Transverse colon (tissue), 4 donors: ENCODE results near the gene SF3A2. TPM values are rescaled to one million over a fixed set of nuclear protein-coding genes. Genes with fewer than 3 reads are reported as not detected.

ENCODE experiments used
- DNase-seq: peaks from one replicate; pipeline ENCODE4 v3.0.0-alpha.2; 2019
- H3K27ac ChIP-seq, 4 donors: fragments of 200-600 bp; sonication (generic); 2 replicates each; pipeline ENCODE4 v1.5.1; 2016 to 2018; ENCODE audit warnings: inconsistent platforms in 4 of 4
- H3K27me3 ChIP-seq: fragments of 200-600 bp; sonication (generic); 2 replicates; pipeline ENCODE4 v1.5.1; 2017; ENCODE audit warnings: inconsistent platforms
- H3K36me3 ChIP-seq, 4 donors: fragments of 200-600 bp; sonication (generic); 2 replicates each; pipeline ENCODE4 v1.5.1; 2017 to 2019; ENCODE audit warnings: inconsistent platforms in 4 of 4
- H3K4me1 ChIP-seq, 4 donors: fragments of 200-600 bp; sonication (generic); 2 replicates each; pipeline ENCODE4 v1.5.1; 2017 to 2020; ENCODE audit warnings: inconsistent platforms in 4 of 4
- H3K4me3 ChIP-seq, 4 donors: fragments of 200-600 bp; sonication (generic); 1 replicate in 1 of 4; 2 replicates in 3 of 4; pipeline versions ENCODE4 v1.5.1 to v1.6.1; 2017 to 2019; ENCODE audit warnings: inconsistent platforms in 4 of 4
- H3K9me3 ChIP-seq, 2 donors: fragments of 200-600 bp; sonication (generic); 2 replicates each; pipeline ENCODE4 v1.5.1; 2017 to 2019; ENCODE audit warnings: inconsistent platforms in 2 of 2
- EP300 ChIP-seq: sonication (generic); formaldehyde crosslinking; IDR thresholded peaks from one replicate; pipeline ENCODE4 v1.6.1; 2017; ENCODE audit warnings: antibody characterized with exemption, low read depth
- POLR2A ChIP-seq: fragments of 450-650 bp; IDR thresholded peaks from one replicate; pipeline ENCODE4 v1.6.1; 2016; ENCODE audit warnings: antibody characterized with exemption, mild to moderate bottlenecking, moderate library complexity
- POLR2AphosphoS5 ChIP-seq, 3 donors: sonication (generic); formaldehyde crosslinking; IDR thresholded peaks; one replicate each; pipeline ENCODE4 v1.6.1; 2016; ENCODE audit warnings: antibody characterized with exemption in 3 of 3
- WGBS, 2 donors: methylation state at CpG; one replicate each; pipeline ENCODE4 v1.1.5; 2018; ENCODE audit warnings: low coverage in 1 of 2; 5-methylcytosine and 5-hydroxymethylcytosine counted together
- in situ Hi-C, 4 donors: fragments of 200-750 bp; cut with MboI; loops; one replicate each; pipeline versions ENCODE4 v1.15.0 to v1.15.1; 2017; ENCODE audit warnings: low sequenced_read_pairs in 3 of 4, low pct_ligation_motif_present in 1 of 4, low pct_unique_long_range_greater_than_20kb in 1 of 4
- intact Hi-C: fragments of 100-400 bp; cut with DNase I; formaldehyde crosslinking; loops from one replicate; pipeline ENCODE4 v1.15.1; 2023; ENCODE audit warnings: low total_unique reads
- total RNA-seq, 4 donors: library from RNA; depleted of rRNA; stranded (reverse); fragments of >200 nt; gene quantifications; one replicate each; pipeline ENCODE4 v1.1.0, GENCODE V29; 2016
- TF ChIP-seq, protein P1 (sequence below), 5 experiments: fragments of 200-600 bp in 3 of 5; fragments of 450-650 bp in 2 of 5; sonication (generic) in 3 of 5; IDR thresholded peaks; 1 replicate in 2 of 5; 2 replicates in 3 of 5; pipeline ENCODE4 v1.5.1; 2016 to 2017; ENCODE audit warnings: antibody characterized with exemption in 5 of 5, inconsistent platforms in 3 of 5, mild to moderate bottlenecking in 2 of 5, moderate library complexity in 1 of 5

SF3A2 gene
- total RNA-seq, 4 donors from 2014 or later, result 35.8 to 54.6 (median 41.6) TPM

- TF ChIP-seq POLR2AphosphoS5 (IDR thresholded peaks at IDR 0.05) (no peak), EP300 (no peak), POLR2A (no peak)
- TF ChIP-seq, protein P1, sequence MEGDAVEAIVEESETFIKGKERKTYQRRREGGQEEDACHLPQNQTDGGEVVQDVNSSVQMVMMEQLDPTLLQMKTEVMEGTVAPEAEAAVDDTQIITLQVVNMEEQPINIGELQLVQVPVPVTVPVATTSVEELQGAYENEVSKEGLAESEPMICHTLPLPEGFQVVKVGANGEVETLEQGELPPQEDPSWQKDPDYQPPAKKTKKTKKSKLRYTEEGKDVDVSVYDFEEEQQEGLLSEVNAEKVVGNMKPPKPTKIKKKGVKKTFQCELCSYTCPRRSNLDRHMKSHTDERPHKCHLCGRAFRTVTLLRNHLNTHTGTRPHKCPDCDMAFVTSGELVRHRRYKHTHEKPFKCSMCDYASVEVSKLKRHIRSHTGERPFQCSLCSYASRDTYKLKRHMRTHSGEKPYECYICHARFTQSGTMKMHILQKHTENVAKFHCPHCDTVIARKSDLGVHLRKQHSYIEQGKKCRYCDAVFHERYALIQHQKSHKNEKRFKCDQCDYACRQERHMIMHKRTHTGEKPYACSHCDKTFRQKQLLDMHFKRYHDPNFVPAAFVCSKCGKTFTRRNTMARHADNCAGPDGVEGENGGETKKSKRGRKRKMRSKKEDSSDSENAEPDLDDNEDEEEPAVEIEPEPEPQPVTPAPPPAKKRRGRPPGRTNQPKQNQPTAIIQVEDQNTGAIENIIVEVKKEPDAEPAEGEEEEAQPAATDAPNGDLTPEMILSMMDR (IDR thresholded peaks at IDR 0.05), result no peak
- H3K4me3 ChIP-seq, result peak overlapping the region in 3 of 4 donors; percentile 17 to 39 (median 17)
- peak overlapping the region; percentile 40 to 66 (median 62) for H3K27ac ChIP-seq
- H3K27me3 ChIP-seq, result no peaks in the 10 kb centered on the region
- peaks cover 43 to 70% (median 68%) of the 10 kb centered on the region in 4 donors for H3K4me1 ChIP-seq
- no peaks in the 10 kb centered on the region for H3K9me3 ChIP-seq
- peaks cover 0 to 21% (median 10%) of the 10 kb centered on the region in 4 donors for H3K36me3 ChIP-seq
- DNase-seq, result no peak
- in situ Hi-C loops, result no loop called here
- WGBS, 2 donors, result 33 to 51% methylated on average over 4 to 34 of the region's 34 CpGs
- intact Hi-C loops, result loop anchor here (1.0 kb wide), 1 partner anchor 33 kb away; no protein-coding TSS in a partner anchor
Measured at GRCh38 chr19:2239771-2240770, 3.4 kb downstream of the SF3A2 start.

DNA sequence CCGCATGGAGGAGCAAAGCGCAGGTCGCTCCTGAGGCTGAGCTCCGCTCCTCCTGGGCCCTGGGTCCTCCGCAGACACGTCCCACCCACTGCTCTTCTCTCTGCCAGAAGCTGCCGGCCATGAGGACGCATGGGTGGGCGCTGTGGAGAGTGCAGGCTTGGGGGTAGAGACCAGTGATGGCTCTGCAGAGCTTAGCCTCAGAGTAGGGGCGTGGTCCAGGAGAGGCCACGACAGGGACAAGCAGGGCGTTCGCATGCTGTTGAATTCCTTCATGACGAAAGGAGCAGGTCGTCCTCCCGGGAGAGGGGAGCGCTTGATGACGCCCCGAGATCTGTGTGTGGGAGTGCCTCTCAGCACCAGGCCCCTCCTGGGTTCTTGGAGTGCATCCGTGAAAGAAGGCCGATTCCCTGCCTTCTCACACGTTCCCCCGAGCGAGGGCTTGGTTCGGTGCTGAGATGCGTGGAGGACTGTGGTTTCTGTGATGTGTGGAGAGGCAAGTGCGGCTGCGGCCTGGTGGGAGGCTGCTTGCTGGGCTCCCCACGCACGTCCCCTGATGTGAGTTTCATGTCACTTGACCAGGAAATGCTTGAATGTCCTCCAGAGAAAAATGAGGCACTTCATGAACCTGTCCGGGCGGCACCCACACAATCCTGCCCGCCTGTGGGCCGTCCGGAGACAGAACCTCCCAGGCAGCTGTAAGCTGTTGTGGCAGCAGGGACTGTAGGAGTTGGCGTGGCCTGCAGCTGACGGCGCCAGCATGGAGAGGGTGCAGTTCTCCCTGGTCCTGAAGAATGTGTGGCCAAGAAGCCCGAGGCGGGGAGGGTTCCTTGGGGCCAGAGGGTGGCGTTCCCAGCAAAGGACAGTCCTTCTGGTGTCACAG lies 4.5 kb downstream of the SF3A2 start:
- peak overlapping the region in 3 of 4 donors; percentile 20 to 61 (median 44) for H3K27ac ChIP-seq
- in situ Hi-C loops, result no loop called here
- H3K4me3 ChIP-seq, result peak overlapping the region in 1 of 4 donors; percentile 39
- H3K9me3 ChIP-seq, result no peaks in the 10 kb centered on the region
- no peaks in the 10 kb centered on the region for H3K27me3 ChIP-seq
- DNase-seq, result no peak
- intact Hi-C loops, result loop anchor here (1.0 kb wide), 1 partner anchor 32 kb away; no protein-coding TSS in a partner anchor
- TF ChIP-seq EP300 (no peak), POLR2A (no peak), POLR2AphosphoS5 (IDR thresholded peaks at IDR 0.05) (no peak)
- TF ChIP-seq, protein P1 (IDR thresholded peaks at IDR 0.05), result no peak
- H3K4me1 ChIP-seq, result peaks cover 42 to 66% (median 64%) of the 10 kb centered on the region in 4 donors
- WGBS, 2 donors, result 78 to 100% methylated on average over 1 to 40 of the region's 41 CpGs
- H3K36me3 ChIP-seq, result peaks cover 0 to 31% (median 17%) of the 10 kb centered on the region in 4 donors

DNA sequence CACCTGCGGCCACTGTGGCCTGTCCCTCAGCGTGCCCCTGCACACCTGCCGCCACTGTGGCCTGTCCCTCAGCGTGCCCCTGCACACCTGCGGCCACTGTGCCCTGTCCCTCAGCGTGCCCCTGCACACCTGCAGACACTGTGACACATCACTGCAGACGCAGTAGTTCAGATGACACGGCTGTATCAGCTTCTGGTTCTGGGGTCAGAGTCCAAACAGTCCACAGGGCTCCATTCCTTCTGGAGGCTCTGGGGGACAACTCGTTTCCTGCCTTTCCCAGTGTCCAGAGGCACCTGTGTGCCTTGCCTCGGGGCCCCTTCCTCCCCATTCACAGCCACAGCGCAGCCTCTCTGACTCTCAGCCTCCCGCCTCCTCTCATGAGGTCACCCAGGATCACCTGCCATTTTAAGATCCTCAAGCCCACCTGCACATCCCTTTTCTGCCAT lies 5.5 kb downstream of the SF3A2 start:
- in situ Hi-C loops, result no loop called here
- peaks cover 42 to 64% (median 64%) of the 10 kb centered on the region in 4 donors for H3K4me1 ChIP-seq
- H3K27me3 ChIP-seq, result no peaks in the 10 kb centered on the region
- TF ChIP-seq POLR2AphosphoS5 (IDR thresholded peaks at IDR 0.05), result no peak
- no peak for TF ChIP-seq POLR2A
- TF ChIP-seq, protein P1 (IDR thresholded peaks at IDR 0.05), result no peak
- TF ChIP-seq EP300, result no peak
- no peak overlapping the region for H3K4me3 ChIP-seq
- H3K36me3 ChIP-seq, result peaks cover 0 to 41% (median 22%) of the 10 kb centered on the region in 4 donors
- peak; percentile 54 for DNase-seq
- H3K27ac ChIP-seq, result peak overlapping the region in 2 of 4 donors; percentile 5 to 44
- no peaks in the 10 kb centered on the region for H3K9me3 ChIP-seq
- WGBS, 2 donors, result 64 to 80% methylated on average over 1 to 12 of the region's 12 CpGs
- intact Hi-C loops, result no loop called here
